Superior temporal gyrus (tissue), 1 donor: ENCODE data around the gene CADM2.
"Not testable (repeated sequence)": the region's sequence is repeated elsewhere in the genome, so short reads cannot be mapped to it uniquely, and the experiment has no call there.

Source experiments
- DNase-seq: peaks from one replicate; pipeline ENCODE4 v3.0.0-alpha.2; 2016; ENCODE audit errors: extremely low spot score

Gene CADM2

DNA sequence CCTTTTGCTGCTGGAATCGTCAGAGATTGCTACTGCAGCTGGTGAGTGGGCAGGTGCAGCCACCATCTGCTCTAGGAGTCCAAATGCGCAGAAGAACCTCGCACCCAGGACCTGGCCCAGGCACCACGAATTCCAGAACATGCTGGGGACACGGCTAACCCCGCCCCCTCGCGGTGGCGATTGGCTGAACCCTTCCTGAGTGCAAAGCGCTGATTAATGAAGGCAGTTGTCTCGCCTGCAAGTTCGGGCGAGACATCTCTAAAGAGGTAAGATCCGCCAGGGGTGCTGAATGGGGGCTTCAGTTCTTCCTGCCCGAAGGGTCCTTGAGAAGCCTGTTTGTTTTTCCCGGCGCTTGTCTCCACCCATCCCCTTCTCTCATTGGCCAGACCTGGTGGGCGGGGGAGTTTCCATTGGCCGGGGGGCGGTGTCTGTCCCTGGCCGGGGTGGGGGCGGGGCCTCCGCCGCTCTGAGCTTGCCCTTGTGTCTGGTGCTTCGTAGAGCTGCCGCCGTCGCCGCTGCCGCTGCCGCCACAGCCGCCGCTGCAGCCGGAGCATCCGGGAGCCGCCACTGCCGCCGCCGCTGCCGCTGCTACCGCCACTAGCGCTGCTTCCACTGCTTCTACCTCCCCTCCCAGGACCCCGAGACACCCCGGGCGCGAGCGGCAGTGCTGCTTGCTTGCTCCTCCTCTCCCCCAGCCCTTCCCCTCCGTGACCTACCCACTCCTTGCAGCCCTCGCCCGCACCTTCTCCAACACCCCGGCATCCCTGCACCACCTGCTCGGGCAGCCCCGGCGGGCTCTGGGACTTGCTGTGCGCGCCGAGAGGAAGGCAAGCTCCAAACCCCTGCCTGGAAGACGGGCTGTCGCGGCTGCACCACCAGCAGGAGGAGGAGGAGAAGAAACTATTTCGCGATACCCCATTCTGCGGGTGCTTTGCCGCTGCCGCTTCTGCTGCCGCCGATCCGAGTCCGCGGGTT lies at the start of gene CADM2:
Gene CADM2 (plus strand): TSS at position 495 of the 975 bp plus-strand sequence.
- peak; percentile 90 for DNase-seq

GRCh38 chr3:84918592-84918991 lies 40.2 kb upstream of the CADM2 start:
- not testable (repeated sequence) for DNase-seq

GRCh38 chr3:84922682-84923081 lies 36.1 kb upstream of the CADM2 start:
- DNase-seq: no peak

GRCh38 chr3:84925571-84925970 lies 33.2 kb upstream of the CADM2 start:
- DNase-seq: peak; percentile 80

GRCh38 chr3:84943379-84943778 lies 15.4 kb upstream of the CADM2 start:
- peak; percentile 45 for DNase-seq

DNA sequence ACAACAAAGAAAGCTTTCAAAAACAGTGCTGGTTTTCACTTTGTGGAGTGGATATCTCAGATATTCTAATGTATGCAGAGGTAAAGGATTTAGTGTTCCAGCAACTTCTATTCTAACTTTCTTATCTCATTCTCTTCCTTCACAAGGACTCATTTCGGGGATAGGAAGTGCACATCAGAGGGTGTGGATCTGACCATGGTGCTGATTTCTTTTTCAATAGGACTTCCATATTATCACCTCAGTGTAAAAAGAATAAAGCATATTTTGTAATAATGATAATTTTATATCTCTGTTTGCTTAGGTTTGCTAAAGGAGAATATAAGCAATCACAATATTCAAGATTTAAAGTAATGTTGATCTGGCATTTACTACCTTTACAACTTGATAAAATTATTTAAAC lies 12.5 kb upstream of the CADM2 start:
- DNase-seq: no peak

DNA sequence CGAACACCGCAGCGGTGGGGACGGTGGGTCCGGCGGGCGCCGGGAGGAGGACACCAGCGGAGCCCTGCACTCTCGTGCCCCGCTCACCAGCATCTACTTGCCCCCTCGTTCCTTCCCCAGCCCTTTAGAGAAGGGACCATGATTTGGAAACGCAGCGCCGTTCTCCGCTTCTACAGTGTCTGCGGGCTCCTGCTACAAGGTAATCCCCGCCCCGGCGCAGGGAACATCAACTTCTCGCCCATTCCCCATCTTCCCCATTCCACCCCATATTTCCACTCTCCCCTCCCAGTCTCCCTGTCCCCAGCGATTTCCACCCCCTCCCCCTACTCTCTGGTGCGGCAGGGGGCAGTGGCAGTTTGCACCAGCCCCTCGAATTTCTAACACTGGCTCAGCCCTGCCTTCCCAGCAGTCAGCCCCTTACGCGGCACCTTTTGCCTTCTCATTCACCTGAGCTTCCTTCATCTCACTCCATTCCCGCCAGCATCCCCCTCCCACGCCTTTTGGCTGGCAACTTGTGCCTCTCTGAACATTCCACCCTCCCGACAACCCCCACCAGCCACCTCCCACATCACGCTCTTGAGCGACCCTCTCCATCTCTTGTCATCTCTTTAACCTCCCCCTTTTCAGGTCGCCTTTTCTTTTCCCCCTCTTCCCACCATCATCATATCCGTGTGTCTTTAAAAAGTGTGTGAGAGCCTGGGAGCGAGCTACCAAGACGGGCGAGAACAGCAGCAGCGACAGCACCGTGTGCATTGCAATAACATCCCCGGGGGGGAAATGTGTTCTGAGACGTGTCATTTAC lies 882 bp downstream of the CADM2 start:
- peak; percentile 60 for DNase-seq

GRCh38 chr3:84960581-84960980 lies 1.8 kb downstream of the CADM2 start:
- peak; percentile 68 for DNase-seq

GRCh38 chr3:84961011-84961410 lies 2.2 kb downstream of the CADM2 start:
- no peak for DNase-seq

DNA sequence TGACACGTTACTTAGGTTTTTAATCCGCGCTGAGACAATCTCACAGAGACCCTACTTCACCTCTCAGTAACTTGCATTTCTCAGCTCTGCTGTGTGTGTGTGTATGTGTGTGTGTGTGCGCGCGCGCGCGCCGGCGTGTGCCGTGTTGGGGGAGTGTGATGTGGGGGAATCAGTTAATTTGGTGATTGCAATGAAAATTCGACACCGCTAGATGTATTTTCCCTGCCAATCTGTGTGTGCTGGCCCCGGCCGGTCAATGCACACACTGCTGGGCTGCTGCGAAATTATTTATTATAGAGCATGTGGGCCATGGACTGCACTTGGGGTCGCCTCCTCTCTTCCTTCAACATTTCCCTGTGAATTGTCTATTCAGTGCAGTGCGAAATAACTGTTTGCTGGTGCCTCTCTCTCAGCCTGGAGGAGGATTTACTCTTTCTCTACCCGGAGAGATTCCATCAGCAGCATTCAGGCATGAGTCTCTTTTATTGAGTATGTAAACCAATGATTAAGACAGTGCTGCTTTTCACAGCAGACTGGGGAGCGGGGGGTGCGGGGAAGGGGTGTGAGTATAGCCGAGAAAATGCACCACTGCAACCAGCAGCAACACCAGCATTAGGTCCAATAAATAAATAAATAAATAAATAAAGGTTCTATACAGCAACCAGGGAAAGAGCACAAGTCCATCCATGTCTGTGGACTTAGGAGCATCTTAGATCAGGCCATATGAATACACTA lies 2.9 kb downstream of the CADM2 start:
- peak; percentile 66 for DNase-seq

DNA sequence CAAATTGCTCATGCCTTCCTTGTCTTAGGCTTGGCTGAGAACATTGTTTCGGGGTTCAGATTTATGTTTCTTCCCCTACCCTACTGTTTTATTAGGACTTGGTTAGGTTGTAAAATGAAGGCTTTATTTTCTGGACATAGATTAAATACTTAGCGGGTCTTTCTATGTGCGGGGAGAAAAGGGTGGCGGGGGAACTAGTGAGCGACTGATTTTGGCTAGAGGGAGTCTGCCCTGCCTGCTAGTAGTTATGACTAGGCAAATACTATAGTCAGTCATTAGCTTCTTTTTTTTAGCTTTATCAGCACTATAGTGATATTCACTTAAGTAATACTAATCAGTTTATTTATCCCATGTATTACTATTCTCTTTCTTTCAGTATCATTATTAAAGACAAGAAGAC lies 3.6 kb downstream of the CADM2 start:
- no peak for DNase-seq

DNA sequence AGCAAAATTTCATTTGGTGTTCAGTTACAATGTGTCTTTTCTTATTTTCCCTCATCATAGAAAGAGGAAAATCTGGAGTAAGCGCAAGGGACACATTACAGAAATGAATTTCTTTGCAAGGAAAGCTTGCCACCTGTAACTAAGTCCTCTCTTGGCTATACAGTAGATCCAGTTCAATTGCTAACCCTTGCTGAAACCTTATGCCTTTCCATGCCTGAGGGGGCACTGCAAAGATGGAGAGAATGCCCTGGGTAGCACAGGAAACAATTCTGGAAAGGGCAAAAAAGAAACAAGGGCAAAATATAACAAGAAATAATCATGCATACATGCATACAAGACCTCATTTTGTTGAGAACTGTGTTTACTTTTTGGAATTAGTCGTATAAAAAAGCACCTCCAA lies 4.3 kb downstream of the CADM2 start:
- no peak for DNase-seq

- DNase-seq: peak; percentile 84
Observed at GRCh38 chr3:84965141-84965540, 6.4 kb downstream of the CADM2 start.

- peak; percentile 83 for DNase-seq
Observed at GRCh38 chr3:84967767-84968581, 9.2 kb downstream of the CADM2 start.

DNA sequence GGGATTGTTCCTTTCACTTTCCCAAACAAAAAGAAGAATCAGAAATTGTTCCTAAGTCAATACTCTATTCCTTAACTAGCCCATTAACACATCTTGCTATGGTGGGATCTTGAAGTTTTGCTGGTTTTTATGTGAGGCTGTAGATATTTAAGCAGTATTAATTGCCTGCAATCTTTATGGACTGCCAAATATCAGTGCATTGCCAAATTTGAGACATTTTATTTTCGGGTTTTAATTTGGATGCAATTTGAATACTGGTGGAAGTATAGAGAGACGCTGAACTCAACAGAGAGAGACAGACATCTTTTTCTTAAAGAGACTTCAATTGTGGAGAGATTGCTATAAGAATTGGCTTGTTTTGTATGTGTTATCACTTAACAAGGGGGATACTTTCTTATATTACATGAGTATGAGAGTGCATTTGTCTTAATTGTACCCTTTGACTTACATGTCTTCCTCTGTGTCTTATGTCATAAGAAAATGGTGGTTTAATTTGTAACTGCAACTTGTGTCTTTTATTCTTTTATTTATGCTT lies 10.0 kb downstream of the CADM2 start:
- DNase-seq: peak; percentile 76

- DNase-seq: peak; percentile 79
Observed at GRCh38 chr3:84974347-84974746, 15.6 kb downstream of the CADM2 start.

GRCh38 chr3:84977021-84977420 lies 18.2 kb downstream of the CADM2 start:
- DNase-seq: no peak

DNA sequence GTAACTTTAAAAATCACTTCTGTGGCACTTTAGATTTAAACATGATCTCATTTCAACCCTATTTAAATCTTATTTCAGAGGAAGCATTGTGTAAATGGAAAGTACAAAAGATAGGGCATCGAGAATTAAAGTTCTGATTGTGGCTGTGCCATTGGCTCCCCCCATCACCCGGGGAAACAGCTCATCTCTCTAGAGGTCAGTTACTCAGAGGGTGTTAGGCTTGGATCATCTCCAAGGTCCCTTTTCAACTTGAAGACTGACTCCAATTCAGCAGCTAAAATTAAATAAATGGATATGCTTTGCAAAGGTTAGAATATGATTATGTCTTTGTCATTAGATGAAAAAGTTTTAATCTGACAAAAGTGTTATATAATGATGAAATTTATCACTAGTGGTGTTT lies 20.1 kb downstream of the CADM2 start:
- no peak for DNase-seq

DNA sequence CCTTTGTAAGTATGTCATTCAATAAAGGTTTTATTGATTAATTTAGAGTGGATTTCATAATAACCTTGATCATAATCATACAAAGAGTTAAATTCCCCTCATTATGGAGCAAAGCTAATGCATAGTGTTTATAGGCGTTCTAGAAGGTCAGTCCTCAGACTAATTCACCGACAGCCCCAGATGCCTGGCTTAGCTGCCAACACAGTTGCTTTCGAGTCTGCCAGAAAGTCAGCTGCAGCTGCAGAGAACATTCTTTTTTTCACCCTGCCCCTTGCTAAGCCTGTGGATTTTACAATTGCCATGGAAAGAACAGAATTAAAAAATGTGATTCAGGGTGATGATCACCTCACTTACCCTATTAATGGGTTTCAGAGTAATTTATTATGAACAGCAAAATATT lies 21.2 kb downstream of the CADM2 start:
- DNase-seq: peak; percentile 90

GRCh38 chr3:84980456-84980855 lies 21.7 kb downstream of the CADM2 start:
- DNase-seq: no peak

DNA sequence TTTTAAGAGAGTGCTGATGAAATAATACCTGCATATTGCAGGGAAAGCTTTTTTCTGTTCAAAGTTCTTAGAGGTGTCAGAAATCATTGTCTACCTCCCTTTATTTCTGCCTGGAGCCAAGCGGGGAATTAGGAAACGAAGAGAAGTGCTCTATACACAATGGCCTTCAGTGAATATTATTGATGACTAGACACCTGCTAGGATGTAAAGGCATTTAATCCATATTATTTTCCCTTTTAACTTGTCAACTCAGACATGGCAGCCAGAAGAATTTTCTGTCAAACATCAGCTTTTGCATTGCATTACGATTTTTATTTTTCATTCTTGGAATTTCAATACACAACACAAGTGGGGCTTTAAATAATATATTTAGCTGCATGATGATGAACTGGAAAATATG lies 24.7 kb downstream of the CADM2 start:
- no peak for DNase-seq
